ENCODE measurements around the gene SLC35B2. TPM values are rescaled to one million over a fixed set of nuclear protein-coding genes. Genes with fewer than 3 reads are reported as not detected.

Gene SLC35B2
- total and polyA plus RNA-seq, 9 of the 15 experiments (the other 6 are each of a cell fraction or from before 2014, with no cell fraction given): 14.5 to 59.1 (median 47.1) TPM

- peak; percentile 70; the same call in 1 of the 2 replicates for TF ChIP-seq ZBTB49 (CRISPR knock-in tag; IDR thresholded peaks at IDR 0.05; ENCODE audit: borderline replicate concordance)
- no peak; the same call in 1 of the 2 replicates for TF ChIP-seq ZBED1 (IDR thresholded peaks at IDR 0.05)
- TF ChIP-seq SMARCA5 (IDR thresholded peaks at IDR 0.05): no peak
- TF ChIP-seq SREBF2 (CRISPR knock-in tag; IDR thresholded peaks at IDR 0.05): no peak
- peak; percentile 75 for TF ChIP-seq POLR2H (tag; IDR thresholded peaks at IDR 0.05; ENCODE audit: low read depth)
- peak; percentile 9; the same call in 1 of the 2 replicates for TF ChIP-seq GABPB2 (CRISPR knock-in tag; conservative IDR thresholded peaks at IDR 0.05)
- TF ChIP-seq NFIC (IDR thresholded peaks at IDR 0.05): peak; percentile 79; the same call in 1 of the 2 replicates
- TF ChIP-seq HNRNPLL (IDR thresholded peaks at IDR 0.05; ENCODE audit: low read depth, low read length, poor library complexity, severe bottlenecking): no peak
- TF ChIP-seq ZNF395 (CRISPR knock-in tag; IDR thresholded peaks at IDR 0.05): no peak; the same call in 1 of the 2 replicates
- no peak for TF ChIP-seq NCOA2 (IDR thresholded peaks at IDR 0.05; ENCODE audit: partially characterized antibody in 2 of 2)
- peak; percentile 88 for TF ChIP-seq TGIF2 (CRISPR knock-in tag; IDR thresholded peaks at IDR 0.05)
- TF ChIP-seq ZBTB40 (IDR thresholded peaks at IDR 0.05): peak; percentile 46
- TF ChIP-seq ZBTB40 (CRISPR knock-in tag; IDR thresholded peaks at IDR 0.05): no peak
- TF ChIP-seq SMARCC2 (IDR thresholded peaks at IDR 0.05; ENCODE audit: low read depth): no peak
- peak; percentile 98 for TF ChIP-seq BHLHE40 (IDR thresholded peaks at IDR 0.05; ENCODE audit: low read length)
- TF ChIP-seq CCAR2 (IDR thresholded peaks at IDR 0.05; ENCODE audit: low read depth, low read length): no peak
These were observed at the start of gene SLC35B2 (continued) for GRCh38 chr6:44257025-44257752.

All from K562 (cell line).